Pancreas (tissue), 10 donors: ENCODE results near the gene DDX51. TPM values are rescaled to one million over a fixed set of nuclear protein-coding genes. Genes with fewer than 3 reads are reported as not detected.

Experiments used
- ATAC-seq, 4 donors: fragments of 200-7000 bp; cut with Tn5 transposase; one replicate each; pipeline versions ENCODE4 v1.8.0 to v1.9.1; 2020; ENCODE audit warnings: mild to moderate bottlenecking in 4 of 4, moderate library complexity in 4 of 4
- DNase-seq, 6 donors: peaks; one replicate each; pipeline ENCODE4 v3.0.0-alpha.2; 2020
- FAIRE-seq: peaks from 2 replicates; lab custom pipeline; 2012; peaks lifted over from hg19 to GRCh38; lab: Jason Lieb, UNC
- H3K27ac ChIP-seq, 4 donors: fragments of 200-600 bp; sonication (generic); 1 replicate in 3 of 4; 2 replicates in 1 of 4; pipeline versions ENCODE4 v1.5.0 to v1.8.0; 2020
- H3K27me3 ChIP-seq, 4 donors: fragments of 200-600 bp; one replicate each; pipeline ENCODE4 v1.8.0; 2021
- H3K36me3 ChIP-seq, 3 donors: fragments of 200-600 bp; sonication (generic) in 1 of 3; one replicate each; pipeline versions ENCODE4 v1.5.0 to v1.8.0; 2020 to 2021
- H3K4me1 ChIP-seq, 3 donors: fragments of 200-600 bp; one replicate each; pipeline ENCODE4 v1.8.0; 2021
- H3K4me3 ChIP-seq, 4 donors: fragments of 200-600 bp; sonication (generic) in 2 of 4; one replicate each; pipeline versions ENCODE4 v1.5.0 to v1.8.0; 2020 to 2021
- H3K9me3 ChIP-seq, 4 donors: fragments of 200-600 bp; one replicate each; pipeline ENCODE4 v1.8.0; 2021
- WGBS, 2 donors: extraction: QIAGEN DNeasy Blood & Tissue Kit; methylation state at CpG; one replicate each; pipeline ENCODE4 v1.1.7; 2013; 5-methylcytosine and 5-hydroxymethylcytosine counted together
- intact Hi-C, 3 donors: fragments of 100-400 bp; cut with DNase I; formaldehyde crosslinking; loops; one replicate each; pipeline versions ENCODE4 v1.11.1 to v1.14.2; 2022
- polyA plus RNA-seq, 2 donors: library from polyadenylated mRNA; stranded (reverse); fragments of 200-250 nt; gene quantifications; one replicate each; pipeline ENCODE4 v1.2.3, GENCODE V29; 2013
- total RNA-seq, 6 donors: library from RNA; stranded (reverse); fragmentation: NEBNext Ultra II Directional in 4 of 6; extraction: Animal tissue kit (Norgen Biotek cat#: 25700) in 4 of 6; gene quantifications; one replicate each; pipeline versions ENCODE4 v1.2.1 to v1.2.4, GENCODE V29; 2021 to 2023
- TF ChIP-seq, protein P1 (sequence below), 4 donors: fragments of 200-600 bp; sonication (generic) in 3 of 4; IDR thresholded peaks; one replicate each; pipeline versions ENCODE4 v1.5.0 to v1.8.0; 2021; ENCODE audit warnings: antibody characterized with exemption in 4 of 4
- donor health status: healthy with polysubstance abuse.
- donor health status: DM: no; HTN: no; CAD: no; lungs with moderate emphysema.
- donor health status: DM: no; HTN: no; CAD: no.
- donor health status: control.
- donor health status: control.
- donor health status: Bipolar disorder and iron deficiency.
- donor health status: DM: yes; HTN: yes; CAD: no.
- donor health status: DM: no; HTN: no; CAD: no.
- donor health status: DM: no; HTN: no; CAD: no.
- donor health status: DM: yes; HTN: yes; CAD: no.

DDX51 gene
- total and polyA plus RNA-seq, 8 donors: 7.8 to 46.7 (median 13.7) TPM

DNA sequence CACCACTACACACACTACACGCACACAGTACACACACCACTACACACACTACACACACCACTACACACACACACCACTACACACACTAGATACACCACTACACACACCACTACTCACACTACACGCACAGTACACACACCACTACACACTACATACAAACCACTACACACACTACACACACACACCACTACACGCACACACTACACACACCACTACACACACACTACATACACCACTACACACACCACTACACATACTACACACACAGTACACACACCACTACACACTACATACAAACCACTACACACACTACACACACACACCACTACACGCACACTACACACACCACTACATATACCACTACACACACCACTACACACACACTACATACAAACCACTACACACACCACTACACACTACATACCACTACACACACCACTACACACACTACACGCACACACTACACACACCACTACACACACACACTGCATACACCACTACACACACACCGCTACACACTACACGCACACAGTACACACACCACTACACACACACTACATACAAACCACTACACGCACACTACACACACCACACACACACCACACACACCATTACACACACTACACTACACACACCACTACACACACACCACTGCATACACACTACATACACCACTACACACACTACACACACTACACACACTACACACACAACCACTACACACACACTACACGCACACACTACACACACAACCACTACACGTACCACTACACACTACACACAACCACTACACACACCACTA, 11.9 kb upstream of the DDX51 start:
- H3K27me3 ChIP-seq: no peaks in the 10 kb centered on the region
- DNase-seq (no peak), FAIRE-seq (no peak), ATAC-seq (no peak)
- no peak overlapping the region for H3K4me3 ChIP-seq
- TF ChIP-seq, protein P1, sequence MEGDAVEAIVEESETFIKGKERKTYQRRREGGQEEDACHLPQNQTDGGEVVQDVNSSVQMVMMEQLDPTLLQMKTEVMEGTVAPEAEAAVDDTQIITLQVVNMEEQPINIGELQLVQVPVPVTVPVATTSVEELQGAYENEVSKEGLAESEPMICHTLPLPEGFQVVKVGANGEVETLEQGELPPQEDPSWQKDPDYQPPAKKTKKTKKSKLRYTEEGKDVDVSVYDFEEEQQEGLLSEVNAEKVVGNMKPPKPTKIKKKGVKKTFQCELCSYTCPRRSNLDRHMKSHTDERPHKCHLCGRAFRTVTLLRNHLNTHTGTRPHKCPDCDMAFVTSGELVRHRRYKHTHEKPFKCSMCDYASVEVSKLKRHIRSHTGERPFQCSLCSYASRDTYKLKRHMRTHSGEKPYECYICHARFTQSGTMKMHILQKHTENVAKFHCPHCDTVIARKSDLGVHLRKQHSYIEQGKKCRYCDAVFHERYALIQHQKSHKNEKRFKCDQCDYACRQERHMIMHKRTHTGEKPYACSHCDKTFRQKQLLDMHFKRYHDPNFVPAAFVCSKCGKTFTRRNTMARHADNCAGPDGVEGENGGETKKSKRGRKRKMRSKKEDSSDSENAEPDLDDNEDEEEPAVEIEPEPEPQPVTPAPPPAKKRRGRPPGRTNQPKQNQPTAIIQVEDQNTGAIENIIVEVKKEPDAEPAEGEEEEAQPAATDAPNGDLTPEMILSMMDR (IDR thresholded peaks at IDR 0.05): no peak
- intact Hi-C loops: loop anchor here in 1 of 3 donors (10.0 kb wide), 1 partner anchor 259 kb away; no protein-coding TSS in a partner anchor
- no peak overlapping the region for H3K27ac ChIP-seq
- no peaks in the 10 kb centered on the region for H3K9me3 ChIP-seq
- no peaks in the 10 kb centered on the region for H3K4me1 ChIP-seq
- 95% methylated on average over 10 of the region's 10 CpGs for WGBS, 2 donors
- H3K36me3 ChIP-seq: peaks cover 0 to 14% (median 0%) of the 10 kb centered on the region in 3 donors

DNA sequence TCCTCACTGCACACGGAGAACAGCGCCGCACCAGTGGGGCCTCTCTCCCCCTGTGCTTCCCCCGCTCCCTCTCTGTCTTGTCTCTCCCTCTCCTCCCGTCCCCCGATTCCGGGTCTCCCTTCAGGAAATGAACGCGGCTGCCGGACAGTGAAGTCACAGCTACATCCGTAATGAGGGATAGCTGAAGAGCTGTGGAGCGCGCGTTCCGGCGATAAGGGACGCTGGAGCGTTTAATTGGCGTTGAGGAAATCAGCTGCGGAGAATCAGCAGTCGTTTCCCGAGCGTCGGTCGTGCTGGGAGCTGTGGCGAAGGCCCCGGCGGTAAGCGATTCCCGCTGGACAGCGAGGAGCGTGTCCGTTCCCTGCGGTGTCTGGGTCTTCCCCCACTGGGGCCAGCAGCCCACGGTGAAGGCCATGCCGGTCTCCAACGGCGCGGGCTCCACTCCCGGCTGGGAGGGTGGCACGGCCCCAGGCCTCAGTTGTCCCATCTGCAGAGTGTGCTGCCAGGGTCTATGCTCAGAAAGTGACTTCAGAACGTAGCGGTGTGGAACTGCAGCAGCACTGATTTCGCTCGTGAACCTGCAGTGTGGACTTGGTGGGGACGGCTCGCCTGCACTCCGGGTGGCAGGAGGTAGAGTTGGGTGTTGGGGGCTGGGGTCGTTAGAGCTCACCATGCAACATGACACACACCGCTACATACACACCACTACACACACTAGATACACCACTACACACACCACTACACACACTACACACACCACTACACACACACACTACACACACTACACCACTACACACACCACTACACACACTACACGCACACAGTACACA, 11.0 kb upstream of the DDX51 start:
- no peak overlapping the region for H3K4me3 ChIP-seq
- no peaks in the 10 kb centered on the region for H3K4me1 ChIP-seq
- H3K27me3 ChIP-seq: no peaks in the 10 kb centered on the region
- no peaks in the 10 kb centered on the region for H3K9me3 ChIP-seq
- FAIRE-seq (no peak), DNase-seq (peak in 1 of 6 donors; percentile 24), ATAC-seq (no peak)
- intact Hi-C loops: loop anchor here in 2 of 3 donors (5.0 to 10.0 kb wide), 2 partner anchors 260 to 462 kb away; partner anchors contain the start of gene P2RX2 (in 1 of the 2)
- TF ChIP-seq, protein P1 (IDR thresholded peaks at IDR 0.05): no peak
- 90 to 91% methylated on average over 50 to 51 of the region's 51 CpGs for WGBS, 2 donors
- no peak overlapping the region for H3K27ac ChIP-seq
- peaks cover 0 to 14% (median 0%) of the 10 kb centered on the region in 3 donors for H3K36me3 ChIP-seq

DNA sequence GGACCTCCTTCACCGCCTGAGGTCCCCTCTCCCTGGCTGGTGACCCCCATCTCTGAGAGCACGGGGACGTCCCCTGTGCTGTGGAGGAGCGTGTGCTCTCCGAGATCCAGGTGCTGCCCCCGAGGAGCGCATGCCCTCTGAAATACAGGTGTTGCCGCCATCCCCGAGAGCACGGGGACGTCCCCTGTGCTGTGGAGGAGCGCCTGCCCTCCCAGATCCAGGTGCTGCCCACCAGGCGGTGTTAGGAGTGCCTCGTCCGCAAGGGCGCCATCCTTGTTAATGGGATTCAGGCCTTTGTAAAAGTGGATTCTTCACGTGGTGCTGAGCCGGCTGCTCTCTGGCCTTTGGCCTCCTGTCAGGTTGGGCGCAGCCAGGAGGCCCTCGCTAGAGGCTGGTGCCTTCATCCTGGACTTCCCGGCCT, 10.2 kb upstream of the DDX51 start:
- 67 to 69% methylated on average over 21 of the region's 21 CpGs for WGBS, 2 donors
- Histone ChIP-seq H3K4me3 (no peak overlapping the region), H3K4me1 (no peaks in the 10 kb centered on the region), H3K27me3 (no peaks in the 10 kb centered on the region), H3K27ac (no peak overlapping the region), H3K9me3 (no peaks in the 10 kb centered on the region), H3K36me3 (peaks cover 0 to 14% (median 0%) of the 10 kb centered on the region in 3 donors)
- intact Hi-C loops: loop anchor here in 2 of 3 donors (5.0 to 10.0 kb wide), 2 partner anchors 260 to 463 kb away; partner anchors contain the start of gene P2RX2 (in 1 of the 2)
- DNase-seq (peak in 2 of 6 donors; percentile 20 to 66), FAIRE-seq (no peak), ATAC-seq (peak in 3 of 4 donors; percentile 5 to 17 (median 5))
- TF ChIP-seq, protein P1 (IDR thresholded peaks at IDR 0.05): no peak

DNA sequence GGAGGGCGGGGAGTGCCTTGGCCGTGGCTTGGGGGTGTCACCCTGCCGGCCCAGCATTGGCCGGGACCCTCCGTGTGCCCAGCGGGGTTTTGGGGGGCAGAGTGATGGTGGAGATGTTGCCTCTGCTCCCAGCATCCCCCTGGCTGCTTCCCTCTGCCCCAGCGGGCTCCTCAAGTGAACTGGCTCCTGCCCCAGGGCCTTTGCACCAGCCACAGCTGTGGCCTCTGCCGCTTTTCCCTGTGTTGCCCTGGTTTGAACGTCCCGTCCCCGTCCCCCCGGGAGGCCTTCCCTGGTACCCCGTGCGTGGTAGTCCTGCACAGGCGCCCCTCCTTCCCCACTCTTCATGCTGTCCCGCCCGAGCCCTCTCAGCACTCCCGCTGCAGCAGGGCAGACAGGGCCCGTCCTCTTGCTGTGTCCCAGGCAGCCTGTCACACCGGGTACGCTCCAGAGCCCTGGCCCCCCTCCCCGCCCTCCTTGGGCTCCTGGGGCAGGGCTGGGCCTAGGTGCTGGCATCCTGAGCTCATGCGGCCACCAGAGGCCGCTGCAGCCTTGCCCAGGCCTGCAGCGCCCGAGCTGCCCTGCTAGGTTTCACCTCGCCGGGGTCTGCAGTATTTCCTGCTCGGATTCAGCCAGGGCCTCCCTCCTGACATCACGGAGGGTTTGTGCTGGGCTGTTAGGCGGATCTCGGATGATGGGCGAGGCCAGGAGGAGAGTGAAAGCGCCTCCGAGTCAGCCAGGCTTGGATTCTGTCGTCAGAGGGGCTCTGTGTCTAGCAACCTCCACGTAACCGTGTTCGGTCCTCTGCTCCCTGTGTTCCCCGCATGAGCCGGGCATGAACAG, 9.6 kb upstream of the DDX51 start:
- 36 to 38% methylated on average over 40 to 41 of the region's 41 CpGs for WGBS, 2 donors
- no peaks in the 10 kb centered on the region for H3K9me3 ChIP-seq
- ATAC-seq (peak; percentile 91 to 97 (median 95)), FAIRE-seq (no peak), DNase-seq (peak in 5 of 6 donors; percentile 43 to 85 (median 69))
- H3K36me3 ChIP-seq: peaks cover 0 to 14% (median 0%) of the 10 kb centered on the region in 3 donors
- intact Hi-C loops: loop anchor here in 2 of 3 donors (5.0 to 10.0 kb wide), 2 partner anchors 261 to 464 kb away; partner anchors contain the start of gene P2RX2 (in 1 of the 2)
- no peak overlapping the region for H3K27ac ChIP-seq
- TF ChIP-seq, protein P1 (IDR thresholded peaks at IDR 0.05): peak; percentile 71 to 93 (median 86)
- H3K4me1 ChIP-seq: no peaks in the 10 kb centered on the region
- H3K27me3 ChIP-seq: no peaks in the 10 kb centered on the region
- no peak overlapping the region for H3K4me3 ChIP-seq
